Activated naive CD4-positive, alpha-beta T cell treated with anti-CD3 and anti-CD28 coated beads for 36 hours (primary cell): Measurements from ENCODE around the gene MYO18B. TPM values are rescaled to one million over a fixed set of nuclear protein-coding genes. Genes with fewer than 3 reads are reported as not detected.
A peak's percentile ranks its signal among the peaks of the same experiment; 100 is the strongest.

ENCODE experiments used
- CTCF ChIA-PET: fragments of 350-600 bp; sonication (Branson Sonifier 250); formaldehyde crosslinking; loops from one replicate; lab custom pipeline; 2021; ENCODE audit warnings: antibody characterized with exemption; lab: Charles Lee
- DNase-seq: peaks from one replicate; pipeline ENCODE4 v3.0.0-alpha.2; 2020
- H3K27ac Mint-ChIP-seq: one replicate; pipeline ENCODE4 v1.8.0; 2021; ENCODE audit warnings: mild to moderate bottlenecking, mixed read lengths
- H3K27me3 Mint-ChIP-seq: one replicate; pipeline ENCODE4 v1.8.0; 2021; ENCODE audit warnings: low read depth, mixed read lengths
- H3K36me3 Mint-ChIP-seq: one replicate; pipeline ENCODE4 v1.8.0; 2021; ENCODE audit warnings: low read depth, mixed read lengths
- H3K4me1 Mint-ChIP-seq: one replicate; pipeline ENCODE4 v1.8.0; 2021; ENCODE audit warnings: low read depth, mixed read lengths
- H3K4me3 Mint-ChIP-seq: one replicate; pipeline ENCODE4 v1.8.0; 2021; ENCODE audit warnings: mild to moderate bottlenecking, moderate library complexity, mixed read lengths
- H3K9me3 Mint-ChIP-seq: one replicate; pipeline ENCODE4 v1.8.0; 2021; ENCODE audit warnings: mixed read lengths
- intact Hi-C: fragments of 100-400 bp; cut with micrococcal nuclease; formaldehyde crosslinking; loops from one replicate; pipeline ENCODE4 v1.15.1; 2023
- total RNA-seq, 2 experiments: library from RNA; stranded (reverse); gene quantifications; one replicate each; pipeline ENCODE4 v1.2.3, GENCODE V29; 2021

The MYO18B gene
- total RNA-seq, 2 experiments from 2014 or later = 0.14 to 0.17 TPM

DNA sequence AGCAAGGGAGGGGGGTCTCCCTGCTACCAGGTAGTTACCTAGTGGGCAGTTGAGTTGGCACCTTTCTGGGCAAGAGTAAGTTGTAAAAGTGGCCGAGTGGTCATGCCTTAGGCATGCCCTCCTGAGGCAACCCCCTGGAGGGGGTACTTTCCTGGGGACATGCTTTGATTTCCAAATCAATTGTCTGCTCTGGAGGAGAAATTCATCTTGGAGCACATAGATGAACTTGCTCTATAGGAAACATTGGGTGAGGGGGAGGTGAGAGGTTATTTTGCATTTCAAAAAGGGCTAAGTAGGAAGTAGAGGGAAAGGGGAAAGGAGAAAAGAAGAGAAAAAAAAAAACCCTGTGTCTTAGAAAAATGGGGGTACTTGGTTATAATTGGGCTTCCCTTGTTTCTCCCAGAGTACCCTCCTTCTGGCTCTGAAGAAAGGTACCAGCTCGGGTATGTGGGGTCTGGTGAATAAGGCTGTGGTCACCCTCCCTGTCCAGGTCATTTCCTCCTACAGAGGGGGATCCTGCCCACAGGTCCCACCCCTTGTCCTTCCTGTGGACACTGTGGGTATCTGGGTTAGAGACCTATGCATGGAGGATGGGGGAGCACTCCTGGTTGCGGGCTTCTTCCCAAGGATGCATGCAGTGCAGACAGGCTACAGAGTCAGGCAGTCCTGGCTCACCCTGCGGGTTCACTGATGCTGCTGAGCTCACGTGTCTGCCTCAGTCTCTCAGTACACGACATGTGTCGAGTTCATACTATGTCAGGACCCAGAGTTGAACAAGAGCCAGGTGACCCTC lies 193.5 kb downstream of the MYO18B start:
- Mint-ChIP-seq H3K27me3 (peaks cover 23% of the 10 kb centered on the region), H3K36me3 (no peaks in the 10 kb centered on the region), H3K4me1 (no peaks in the 10 kb centered on the region), H3K27ac (no peak overlapping the region), H3K9me3 (peaks cover 10% of the 10 kb centered on the region), H3K4me3 (no peak overlapping the region)
- CTCF ChIA-PET = interaction anchor here (0.6 kb wide), 1 partner anchor 11 kb away, joined by 3 read pairs; no protein-coding TSS in a partner anchor
- no peak for DNase-seq
- intact Hi-C loops = no loop called here

DNA sequence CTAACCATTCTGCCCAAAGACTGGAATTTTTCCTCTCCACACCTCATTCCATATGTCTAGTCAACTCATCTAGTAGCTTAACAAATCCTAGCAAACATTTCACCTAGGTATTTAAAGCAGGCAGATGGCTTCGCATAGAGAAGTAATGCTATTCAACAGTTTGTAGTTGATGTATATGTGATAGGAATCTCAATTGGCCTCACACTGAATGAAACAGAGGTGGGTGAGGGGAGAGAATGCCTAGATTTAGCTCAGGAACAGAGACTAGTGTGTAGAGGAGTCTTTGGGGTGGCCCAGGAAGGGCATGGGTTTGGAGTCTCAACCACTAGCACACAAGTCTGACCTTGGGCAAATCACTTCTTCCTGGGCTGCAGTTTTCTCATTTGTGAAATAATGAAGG lies 196.2 kb downstream of the MYO18B start:
- Mint-ChIP-seq H3K27me3 (peaks cover 26% of the 10 kb centered on the region), H3K4me1 (no peaks in the 10 kb centered on the region), H3K36me3 (no peaks in the 10 kb centered on the region), H3K9me3 (peaks cover 10% of the 10 kb centered on the region), H3K4me3 (no peak overlapping the region), H3K27ac (no peak overlapping the region)
- DNase-seq = no peak
- CTCF ChIA-PET = interaction anchor here (0.7 kb wide), 1 partner anchor 110 kb away, joined by 3 read pairs; no protein-coding TSS in a partner anchor
- intact Hi-C loops = no loop called here

DNA sequence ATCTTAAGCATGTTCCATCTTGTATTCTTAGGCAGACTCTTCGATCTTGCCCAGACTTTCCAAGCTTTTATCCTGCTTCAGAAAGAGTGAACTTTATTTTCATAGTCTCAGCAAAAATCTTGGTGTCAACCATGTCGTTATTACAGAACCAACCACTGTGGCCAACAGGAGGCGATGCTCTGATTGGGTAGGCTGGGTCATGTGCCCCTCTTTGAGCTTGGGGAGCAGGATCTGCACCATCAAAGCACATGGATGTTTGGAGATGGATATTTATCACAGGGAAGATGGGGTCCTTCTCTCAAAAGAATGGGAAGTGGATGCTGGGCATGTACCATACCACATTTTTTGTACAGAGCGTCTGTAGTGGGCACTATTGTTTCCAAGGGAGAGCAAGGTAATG lies 197.4 kb downstream of the MYO18B start:
- intact Hi-C loops = no loop called here
- Mint-ChIP-seq H3K9me3 (peaks cover under 1% of the 10 kb centered on the region), H3K27ac (no peak overlapping the region), H3K27me3 (peaks cover 17% of the 10 kb centered on the region), H3K4me1 (no peaks in the 10 kb centered on the region), H3K36me3 (no peaks in the 10 kb centered on the region), H3K4me3 (no peak overlapping the region)
- DNase-seq = no peak
- CTCF ChIA-PET = no interaction called here

DNA sequence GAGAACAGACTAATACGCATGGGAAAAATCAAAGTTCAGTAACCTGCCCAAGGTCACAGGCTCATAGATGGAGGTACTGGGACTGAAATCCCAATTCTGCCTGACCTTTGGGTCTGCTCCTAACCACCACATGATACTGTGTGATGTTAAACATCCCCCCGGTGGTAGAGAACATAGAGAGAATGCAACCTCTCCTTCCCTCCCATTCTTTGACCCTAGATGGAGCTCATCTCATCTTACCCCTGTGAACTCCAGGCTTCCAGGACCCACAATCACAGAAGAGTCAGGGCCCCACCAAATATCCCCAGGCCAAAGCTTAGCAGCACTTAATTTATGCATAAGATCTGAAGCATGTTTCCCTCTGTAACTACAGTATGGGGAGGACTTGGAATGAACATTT lies 198.5 kb downstream of the MYO18B start:
- peaks cover 9% of the 10 kb centered on the region for H3K27me3 Mint-ChIP-seq
- H3K27ac Mint-ChIP-seq = no peak overlapping the region
- no peaks in the 10 kb centered on the region for H3K36me3 Mint-ChIP-seq
- no peak for DNase-seq
- H3K4me3 Mint-ChIP-seq = no peak overlapping the region
- no peaks in the 10 kb centered on the region for H3K4me1 Mint-ChIP-seq
- CTCF ChIA-PET = no interaction called here
- H3K9me3 Mint-ChIP-seq = no peaks in the 10 kb centered on the region
- intact Hi-C loops = no loop called here

DNA sequence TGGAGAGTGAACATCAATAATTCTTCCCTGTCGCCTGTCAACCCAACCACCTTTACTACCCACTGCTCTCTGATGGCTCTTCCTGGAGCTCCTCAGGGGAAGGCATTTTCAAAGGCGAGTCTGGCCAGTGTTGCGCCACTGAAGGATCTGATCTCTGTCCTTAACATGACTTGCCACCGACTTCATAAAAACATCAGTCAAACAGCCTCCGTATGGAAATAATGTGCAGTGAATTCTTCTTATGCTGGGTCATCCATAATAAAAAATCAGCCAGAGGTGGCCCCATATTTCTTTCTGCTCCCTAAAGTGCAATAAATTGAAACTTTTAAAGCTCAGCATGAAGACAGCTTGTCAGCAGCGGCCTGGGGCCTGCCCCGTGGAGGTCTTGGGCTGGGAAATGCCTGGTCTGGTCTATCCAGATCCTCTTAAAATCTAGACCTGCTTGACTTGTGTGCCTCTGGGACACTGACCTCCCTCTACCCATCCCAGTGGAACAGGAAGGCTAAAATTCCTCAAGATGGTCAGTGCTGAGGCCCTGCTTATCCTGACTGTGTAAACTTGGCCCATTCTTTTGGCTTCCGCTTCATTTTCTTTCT lies 199.5 kb downstream of the MYO18B start:
- Mint-ChIP-seq H3K36me3 (no peaks in the 10 kb centered on the region), H3K4me3 (no peak overlapping the region), H3K27ac (no peak overlapping the region), H3K27me3 (peaks cover 5% of the 10 kb centered on the region), H3K9me3 (no peaks in the 10 kb centered on the region), H3K4me1 (no peaks in the 10 kb centered on the region)
- CTCF ChIA-PET = no interaction called here
- DNase-seq = no peak
- intact Hi-C loops = no loop called here

DNA sequence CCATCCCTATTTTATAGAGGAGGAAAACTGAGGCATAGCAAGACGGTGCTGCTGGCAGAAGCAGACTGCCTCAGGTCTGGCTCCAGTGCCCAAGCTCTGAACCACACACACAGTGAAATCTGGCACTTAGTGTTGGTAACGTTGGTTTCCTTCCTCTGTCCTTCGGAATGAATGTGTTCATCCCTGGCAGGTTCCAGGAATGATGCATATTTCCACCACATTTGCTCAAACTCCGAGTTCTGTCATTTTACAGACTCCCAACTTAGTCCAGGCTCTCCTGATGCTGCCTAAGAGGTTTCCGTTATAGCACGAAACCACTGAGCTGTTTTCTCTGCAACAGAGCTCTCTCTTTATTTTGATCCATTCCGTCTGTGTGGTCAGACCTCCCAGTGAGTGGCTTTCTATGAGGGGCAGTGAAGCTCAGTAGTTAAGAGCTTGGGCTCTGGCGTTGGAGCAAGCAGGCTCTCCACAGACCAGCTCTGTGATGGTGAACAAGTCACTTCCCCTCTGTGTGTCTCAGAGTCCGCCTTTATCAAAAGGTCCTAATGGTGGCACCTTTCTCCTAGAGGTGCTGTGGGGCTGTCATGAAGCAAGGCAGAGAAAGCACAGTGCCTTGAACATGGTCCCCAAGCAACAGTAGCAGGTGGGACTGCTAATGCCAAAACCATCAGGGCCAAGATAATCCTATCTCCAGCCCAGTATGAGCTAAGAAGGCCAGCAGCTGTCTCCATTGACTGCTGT lies 200.3 kb downstream of the MYO18B start:
- Mint-ChIP-seq H3K27me3 (peaks cover 5% of the 10 kb centered on the region), H3K9me3 (no peaks in the 10 kb centered on the region), H3K4me1 (no peaks in the 10 kb centered on the region), H3K4me3 (no peak overlapping the region), H3K36me3 (no peaks in the 10 kb centered on the region), H3K27ac (no peak overlapping the region)
- intact Hi-C loops = no loop called here
- no peak for DNase-seq
- CTCF ChIA-PET = no interaction called here

DNA sequence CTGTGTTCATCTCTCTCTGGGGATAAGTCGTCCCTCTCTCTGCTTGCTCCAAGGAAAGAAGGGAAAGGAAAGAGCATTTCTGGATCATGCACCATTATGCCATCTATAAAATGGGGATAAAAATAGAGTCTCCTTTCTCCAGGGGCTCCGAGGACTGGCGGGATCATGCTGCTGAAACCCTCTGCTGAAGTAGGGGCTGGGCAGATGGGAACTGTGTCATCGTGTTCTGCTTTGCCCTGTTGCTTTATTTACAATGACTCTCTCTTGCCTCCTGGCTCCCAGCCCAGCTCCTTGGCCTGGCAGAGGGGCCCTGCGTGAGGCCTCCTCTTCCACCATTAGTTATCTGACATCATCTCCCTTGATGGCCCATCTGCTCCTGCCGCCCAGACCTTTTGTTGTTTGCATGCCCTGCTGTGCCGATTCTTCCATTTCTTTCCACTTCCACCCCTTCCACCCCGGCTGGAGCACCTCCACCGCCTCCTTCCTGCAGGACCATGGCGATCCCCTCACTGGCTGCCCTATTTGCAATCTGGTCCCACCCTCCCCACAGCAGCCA lies 200.9 kb downstream of the MYO18B start:
- Mint-ChIP-seq H3K4me3 (no peak overlapping the region), H3K9me3 (no peaks in the 10 kb centered on the region), H3K27ac (no peak overlapping the region), H3K27me3 (peaks cover 5% of the 10 kb centered on the region), H3K36me3 (no peaks in the 10 kb centered on the region), H3K4me1 (no peaks in the 10 kb centered on the region)
- intact Hi-C loops = no loop called here
- DNase-seq = no peak
- CTCF ChIA-PET = no interaction called here

DNA sequence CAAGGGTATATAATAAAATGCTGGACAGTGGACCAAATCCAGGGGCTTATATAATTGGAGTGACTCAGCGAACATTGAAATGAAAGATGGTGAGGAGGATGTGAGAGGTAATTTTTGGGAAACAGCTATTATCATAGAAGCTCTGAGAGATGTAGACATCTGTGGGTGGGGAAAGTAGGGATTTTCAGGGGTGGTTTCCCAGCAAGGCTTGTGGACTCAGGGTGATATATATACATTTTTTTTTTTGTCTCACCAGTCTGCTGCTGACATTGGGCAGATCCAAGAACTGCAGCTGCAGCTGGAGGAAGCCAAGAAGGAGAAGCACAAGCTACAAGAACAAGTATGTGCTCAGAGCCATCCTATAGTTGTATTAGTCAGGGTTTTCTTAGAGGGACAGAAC lies 208.1 kb downstream of the MYO18B start:
- no peaks in the 10 kb centered on the region for H3K36me3 Mint-ChIP-seq
- DNase-seq = peak; percentile 43
- CTCF ChIA-PET = no interaction called here

DNA sequence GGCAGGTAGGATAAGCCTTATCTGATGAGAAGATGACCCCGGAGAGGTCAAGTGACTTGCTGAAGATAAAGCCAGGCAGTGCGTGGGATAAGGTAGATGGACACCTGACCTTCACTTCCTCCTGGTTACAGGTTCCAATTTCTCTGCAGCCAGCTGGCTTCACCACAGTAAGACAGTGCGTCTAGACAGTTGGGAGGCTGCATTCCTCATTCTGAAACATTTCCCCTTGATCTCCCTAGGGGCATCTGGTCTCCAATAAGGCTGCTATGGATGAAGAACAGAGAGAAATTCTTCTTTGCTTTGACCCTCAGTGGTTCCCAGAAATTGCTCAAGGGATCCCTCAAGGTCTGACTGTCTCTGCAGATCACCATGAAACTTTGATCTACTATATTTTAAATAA lies 211.3 kb downstream of the MYO18B start:
- H3K36me3 Mint-ChIP-seq = no peaks in the 10 kb centered on the region
- H3K4me1 Mint-ChIP-seq = peaks cover 4% of the 10 kb centered on the region
- intact Hi-C loops = no loop called here
- DNase-seq = no peak
- peaks cover 6% of the 10 kb centered on the region for H3K27me3 Mint-ChIP-seq
- H3K4me3 Mint-ChIP-seq = no peak overlapping the region
- H3K9me3 Mint-ChIP-seq = no peaks in the 10 kb centered on the region
- CTCF ChIA-PET = no interaction called here
- no peak overlapping the region for H3K27ac Mint-ChIP-seq

More for the DNA sequence above, 208.1 kb downstream of the MYO18B start:
- no peak overlapping the region for H3K4me3 Mint-ChIP-seq
- H3K27ac Mint-ChIP-seq = peak overlapping the region; percentile 19
- no peaks in the 10 kb centered on the region for H3K9me3 Mint-ChIP-seq
- H3K27me3 Mint-ChIP-seq = peaks cover 6% of the 10 kb centered on the region
- peaks cover 4% of the 10 kb centered on the region for H3K4me1 Mint-ChIP-seq
- intact Hi-C loops = no loop called here

DNA sequence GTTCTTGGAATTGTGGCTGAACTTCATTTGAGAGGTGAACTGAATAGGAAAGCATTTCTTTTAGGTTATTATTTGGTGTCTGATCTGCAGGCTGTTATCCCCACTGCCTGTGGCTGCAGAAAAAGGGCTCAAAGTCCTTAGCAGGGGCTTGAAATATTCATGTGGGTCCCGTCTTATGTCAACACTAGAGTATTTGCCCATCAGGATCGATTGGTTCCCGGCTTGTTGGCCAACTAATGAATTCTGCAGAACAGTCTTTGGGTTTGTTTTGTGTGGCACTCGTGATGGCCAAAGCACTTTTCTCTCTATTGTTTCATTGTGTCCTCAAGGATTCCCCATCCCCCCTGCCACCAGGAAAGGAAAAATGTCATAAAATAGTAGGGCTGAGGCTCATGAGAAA lies 211.9 kb downstream of the MYO18B start:
- Mint-ChIP-seq H3K4me1 (peaks cover 4% of the 10 kb centered on the region), H3K36me3 (no peaks in the 10 kb centered on the region), H3K27me3 (peaks cover 4% of the 10 kb centered on the region), H3K9me3 (no peaks in the 10 kb centered on the region), H3K27ac (no peak overlapping the region), H3K4me3 (no peak overlapping the region)
- DNase-seq = no peak
- CTCF ChIA-PET = no interaction called here
- intact Hi-C loops = no loop called here

DNA sequence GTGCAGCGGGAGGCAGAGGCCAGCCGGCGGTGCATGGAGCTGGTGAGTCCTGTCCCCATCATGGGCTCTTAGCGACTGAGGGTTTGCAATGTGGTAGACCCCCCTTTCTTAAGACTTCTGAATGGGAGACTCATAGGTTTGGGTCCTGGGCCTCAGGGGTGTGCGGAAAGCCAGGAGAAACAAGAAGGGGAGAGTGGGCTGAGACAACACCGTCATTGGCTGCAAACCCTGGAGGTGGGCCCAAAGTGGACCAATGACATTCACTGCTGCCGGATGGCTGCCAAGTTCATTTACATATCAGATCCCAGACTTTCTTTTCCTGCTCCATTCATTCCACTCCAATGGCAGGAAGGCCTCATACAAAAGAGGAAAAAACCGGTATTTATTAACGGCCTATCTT lies 213.3 kb downstream of the MYO18B start:
- H3K4me1 Mint-ChIP-seq = no peaks in the 10 kb centered on the region
- DNase-seq = no peak
- no peaks in the 10 kb centered on the region for H3K27me3 Mint-ChIP-seq
- no peak overlapping the region for H3K4me3 Mint-ChIP-seq
- no peaks in the 10 kb centered on the region for H3K36me3 Mint-ChIP-seq
- intact Hi-C loops = no loop called here
- no peaks in the 10 kb centered on the region for H3K9me3 Mint-ChIP-seq
- CTCF ChIA-PET = no interaction called here
- no peak overlapping the region for H3K27ac Mint-ChIP-seq

DNA sequence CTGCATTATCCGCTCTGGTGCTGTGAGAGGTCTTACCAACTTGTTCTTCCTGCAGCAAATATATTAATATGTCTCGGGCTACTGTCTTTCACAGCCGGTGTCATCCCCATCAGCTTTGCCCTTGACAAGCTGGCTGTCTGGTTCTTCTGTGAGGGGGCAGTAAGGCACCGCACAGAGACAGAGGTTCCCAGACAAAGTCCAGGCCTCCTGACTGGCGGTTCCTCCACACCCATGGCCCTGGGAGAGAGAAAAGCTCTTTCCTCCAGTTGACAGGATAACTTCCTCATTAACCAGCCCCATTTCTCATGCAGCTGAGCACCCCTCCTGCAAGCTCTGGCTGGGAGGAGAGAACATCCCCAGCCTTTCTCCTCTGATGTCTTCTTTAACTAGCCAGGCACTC lies 214.8 kb downstream of the MYO18B start:
- CTCF ChIA-PET = no interaction called here
- DNase-seq = no peak
- H3K27ac Mint-ChIP-seq = no peak overlapping the region
- no peaks in the 10 kb centered on the region for H3K27me3 Mint-ChIP-seq
- H3K4me3 Mint-ChIP-seq = no peak overlapping the region
- peaks cover 2% of the 10 kb centered on the region for H3K4me1 Mint-ChIP-seq
- intact Hi-C loops = no loop called here
- H3K36me3 Mint-ChIP-seq = no peaks in the 10 kb centered on the region
- H3K9me3 Mint-ChIP-seq = no peaks in the 10 kb centered on the region
